GM13976 (cell line): Measurements from ENCODE around the gene GUCA2B.

ENCODE experiments used
- DNase-seq: peaks from one replicate; pipeline ENCODE4 v3.0.0; 2012; ENCODE audit warnings: low spot score
- in situ Hi-C: fragments of 300-500 bp; cut with MboI; formaldehyde crosslinking; loops from one replicate; pipeline ENCODE4 v1.12.0; 2022; ENCODE audit warnings: low sequenced_read_pairs, mixed read lengths, inconsistent platforms; ENCODE audit not compliant: unreplicated experiment
- TF ChIP-seq, protein P1 (sequence below): IDR thresholded peaks from 2 replicates; pipeline ENCODE4 v1.5.1; 2012; ENCODE audit warnings: borderline replicate concordance, mild to moderate bottlenecking; ENCODE audit not compliant: insufficient read depth; ENCODE audit errors: extremely low read depth, missing control alignments, control extremely low read depth

The GUCA2B gene

GRCh38 chr1:42130061-42130660, 23.0 kb upstream of the GUCA2B start:
- in situ Hi-C loops, result loop anchor here (25.0 kb wide), 1 partner anchor 568 kb away; no protein-coding TSS in a partner anchor
- TF ChIP-seq, protein P1, sequence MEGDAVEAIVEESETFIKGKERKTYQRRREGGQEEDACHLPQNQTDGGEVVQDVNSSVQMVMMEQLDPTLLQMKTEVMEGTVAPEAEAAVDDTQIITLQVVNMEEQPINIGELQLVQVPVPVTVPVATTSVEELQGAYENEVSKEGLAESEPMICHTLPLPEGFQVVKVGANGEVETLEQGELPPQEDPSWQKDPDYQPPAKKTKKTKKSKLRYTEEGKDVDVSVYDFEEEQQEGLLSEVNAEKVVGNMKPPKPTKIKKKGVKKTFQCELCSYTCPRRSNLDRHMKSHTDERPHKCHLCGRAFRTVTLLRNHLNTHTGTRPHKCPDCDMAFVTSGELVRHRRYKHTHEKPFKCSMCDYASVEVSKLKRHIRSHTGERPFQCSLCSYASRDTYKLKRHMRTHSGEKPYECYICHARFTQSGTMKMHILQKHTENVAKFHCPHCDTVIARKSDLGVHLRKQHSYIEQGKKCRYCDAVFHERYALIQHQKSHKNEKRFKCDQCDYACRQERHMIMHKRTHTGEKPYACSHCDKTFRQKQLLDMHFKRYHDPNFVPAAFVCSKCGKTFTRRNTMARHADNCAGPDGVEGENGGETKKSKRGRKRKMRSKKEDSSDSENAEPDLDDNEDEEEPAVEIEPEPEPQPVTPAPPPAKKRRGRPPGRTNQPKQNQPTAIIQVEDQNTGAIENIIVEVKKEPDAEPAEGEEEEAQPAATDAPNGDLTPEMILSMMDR, result no peak
- DNase-seq, result no peak

DNA sequence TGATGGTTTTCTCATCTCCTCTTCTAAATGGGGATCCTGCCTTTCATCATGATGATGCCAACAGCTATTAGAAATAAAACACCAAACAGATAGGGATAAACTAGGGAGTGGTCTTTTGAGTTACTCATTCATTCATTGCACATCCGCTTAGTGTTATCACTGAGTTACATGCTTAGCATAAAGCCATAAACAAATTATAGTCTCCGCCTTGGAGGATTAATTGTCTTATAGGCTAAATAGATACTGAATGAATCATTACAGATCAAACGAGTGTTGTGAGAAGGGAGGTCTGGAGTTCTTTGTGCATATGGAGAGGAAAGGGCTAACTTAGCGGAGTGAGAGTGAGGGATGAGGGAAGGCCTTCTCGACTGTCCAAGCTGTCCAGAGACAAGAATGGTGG, 19.8 kb upstream of the GUCA2B start:
- TF ChIP-seq, protein P1, result no peak
- DNase-seq, result no peak
- in situ Hi-C loops, result loop anchor here (25.0 kb wide), 1 partner anchor 571 kb away; no protein-coding TSS in a partner anchor

DNA sequence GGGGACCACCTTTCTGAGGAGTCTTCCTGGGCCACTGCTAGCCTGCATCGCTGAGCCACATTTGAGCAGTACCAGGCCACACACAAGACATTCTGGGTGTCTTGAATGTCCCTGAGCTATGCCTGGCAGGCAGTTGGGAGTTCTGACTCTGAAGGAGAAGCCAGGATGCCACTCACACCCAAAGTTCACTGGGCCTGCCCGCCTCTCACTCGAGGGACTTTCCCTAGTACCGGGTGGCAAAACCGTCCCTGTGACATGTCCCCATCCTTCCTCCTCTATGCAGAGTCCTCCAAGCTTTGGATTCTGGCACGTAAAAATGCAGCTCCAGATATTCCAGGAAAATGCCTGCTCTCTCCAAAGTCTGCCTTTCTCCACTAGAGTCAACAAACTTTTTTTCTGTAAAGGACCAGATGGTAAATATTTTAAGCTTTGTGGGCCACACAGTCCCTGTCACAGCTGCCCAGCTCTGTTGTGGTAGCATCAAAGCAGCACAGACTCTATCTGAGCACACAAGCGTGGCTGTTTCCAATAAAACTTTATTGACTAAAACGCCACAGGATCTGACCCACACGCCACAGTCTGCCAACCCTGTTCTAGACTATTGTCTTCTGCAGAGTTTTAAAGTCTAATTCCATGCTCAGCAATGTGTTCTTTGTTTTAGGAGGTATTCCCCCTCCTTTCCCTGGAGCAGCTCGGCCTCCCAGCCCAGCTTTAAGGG, 19.2 kb upstream of the GUCA2B start:
- no peak for DNase-seq
- in situ Hi-C loops, result loop anchor here (25.0 kb wide), 1 partner anchor 572 kb away; no protein-coding TSS in a partner anchor
- TF ChIP-seq, protein P1, result no peak

GRCh38 chr1:42135426-42135825, 17.8 kb upstream of the GUCA2B start:
- TF ChIP-seq, protein P1, result no peak
- no peak for DNase-seq
- in situ Hi-C loops, result loop anchor here (25.0 kb wide), 1 partner anchor 573 kb away; no protein-coding TSS in a partner anchor

GRCh38 chr1:42136466-42136865, 16.7 kb upstream of the GUCA2B start:
- TF ChIP-seq, protein P1, result no peak
- no peak for DNase-seq
- in situ Hi-C loops, result loop anchor here (25.0 kb wide), 1 partner anchor 574 kb away; no protein-coding TSS in a partner anchor

- in situ Hi-C loops, result loop anchor here (25.0 kb wide), 1 partner anchor 575 kb away; no protein-coding TSS in a partner anchor
- DNase-seq, result no peak
- TF ChIP-seq, protein P1, result no peak
Observed at GRCh38 chr1:42137766-42138165, 15.4 kb upstream of the GUCA2B start.
